ENCODE results near the gene ZNF804B.

The ZNF804B gene

DNA sequence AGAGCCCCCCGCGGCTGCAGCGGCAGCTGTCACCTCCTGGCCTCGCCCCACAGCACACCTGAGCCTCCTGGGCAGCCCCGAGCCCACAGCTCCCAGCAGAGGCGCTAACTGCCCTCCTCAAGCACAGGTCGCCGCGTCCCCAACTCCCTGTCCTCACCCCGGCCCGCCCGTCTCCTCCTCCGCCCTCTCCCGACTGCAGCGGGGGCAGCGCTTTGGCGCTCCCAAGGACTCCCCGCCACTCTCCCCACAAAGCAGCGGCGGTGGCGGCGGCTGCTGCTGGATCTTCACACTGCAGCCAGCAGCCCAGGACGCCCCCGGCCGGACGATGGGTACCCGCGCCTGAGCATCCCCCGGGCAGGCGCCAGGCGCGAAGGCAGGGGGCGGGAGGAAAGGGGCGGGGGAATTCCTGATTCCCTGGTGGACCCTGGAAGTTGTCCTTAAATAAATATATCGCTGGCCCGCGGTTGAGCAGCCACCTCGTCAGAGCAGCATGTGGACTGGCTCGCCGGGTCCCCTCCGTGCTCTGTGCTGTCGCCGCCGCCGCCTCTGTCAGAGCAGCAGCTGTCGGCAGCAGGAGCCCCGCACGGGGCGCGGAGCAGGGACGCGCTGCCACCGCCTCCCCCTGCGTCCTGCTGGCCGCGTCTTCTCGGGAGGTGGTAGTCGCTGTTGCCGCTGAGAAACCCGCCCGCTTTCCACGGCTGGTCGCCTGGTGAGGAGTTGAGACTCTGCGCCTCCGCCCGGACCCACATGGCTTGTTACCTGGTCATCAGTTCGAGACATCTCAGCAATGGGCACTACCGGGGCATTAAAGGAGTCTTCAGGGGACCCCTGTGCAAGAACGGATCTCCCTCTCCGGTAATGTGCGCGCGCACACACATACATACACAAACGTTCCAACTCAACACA lies at the start of gene ZNF804B:
Gene ZNF804B, plus strand, starts transcription at position 471 of the 906 bp plus-strand sequence. Its CDS starts 277 bp downstream, at position 748.
- no peak for DNase-seq (ENCODE audit: low read depth in 2 of 2)

DNA sequence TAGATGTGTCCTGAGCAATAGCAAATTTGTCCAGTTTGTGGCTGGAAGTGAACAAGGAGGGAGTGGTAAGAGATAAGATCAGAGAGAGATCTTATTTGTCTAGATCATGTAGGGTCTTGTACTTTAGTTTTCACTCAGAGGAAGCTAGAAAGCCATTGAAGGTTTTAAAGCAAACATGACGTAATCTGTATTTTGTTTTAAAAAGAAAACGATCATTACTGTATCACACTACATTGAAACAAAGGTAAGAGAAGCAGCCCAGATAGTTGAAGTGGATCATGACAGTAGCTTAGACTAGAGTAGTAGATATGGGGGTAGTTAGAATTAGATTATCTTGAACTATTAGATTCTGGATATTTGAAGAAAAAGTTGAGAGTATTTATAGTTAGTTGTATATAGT lies 23.6 kb upstream of the ZNF804B start:
- DNase-seq (ENCODE audit: low read depth in 2 of 2) = no peak

DNA sequence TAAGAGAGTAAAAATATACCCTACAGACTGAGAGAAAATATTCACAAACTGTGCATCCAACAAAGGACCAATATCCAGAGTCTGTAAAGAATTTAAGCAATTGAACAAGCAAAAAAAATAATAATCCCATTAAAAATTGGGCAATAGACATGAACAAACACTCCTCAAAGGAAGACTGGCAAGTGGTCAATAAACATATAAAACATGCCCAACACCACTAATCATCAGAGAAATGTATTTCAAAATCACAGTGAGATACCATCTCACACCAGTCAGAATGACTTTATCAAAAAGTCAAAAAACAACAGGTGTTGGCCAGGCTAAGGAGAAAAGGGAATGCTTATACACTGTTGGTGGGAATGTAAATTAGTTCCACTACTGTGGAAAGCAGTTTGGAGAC lies 21.9 kb upstream of the ZNF804B start:
- no peak for DNase-seq (ENCODE audit: low read depth in 2 of 2)

DNA sequence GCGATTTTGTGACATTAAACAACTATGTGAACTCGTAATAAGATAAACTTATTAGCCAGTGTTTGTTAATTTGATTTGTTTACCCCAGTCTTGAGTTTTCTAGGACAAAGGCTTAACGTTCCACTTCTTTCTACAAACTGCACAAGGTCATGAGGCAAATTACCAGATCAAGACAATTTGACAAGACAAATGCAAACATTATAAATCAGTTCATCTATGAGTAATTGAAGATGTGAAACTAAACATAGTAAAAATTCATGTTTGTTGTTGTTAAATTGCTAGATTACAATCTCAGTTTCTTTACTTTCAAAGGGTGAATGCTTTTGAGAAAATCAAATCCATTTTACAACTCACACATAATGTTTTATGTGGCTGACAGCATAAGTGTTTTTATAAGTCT lies 13.4 kb upstream of the ZNF804B start:
- no peak for DNase-seq (ENCODE audit: low read depth in 2 of 2)

DNA sequence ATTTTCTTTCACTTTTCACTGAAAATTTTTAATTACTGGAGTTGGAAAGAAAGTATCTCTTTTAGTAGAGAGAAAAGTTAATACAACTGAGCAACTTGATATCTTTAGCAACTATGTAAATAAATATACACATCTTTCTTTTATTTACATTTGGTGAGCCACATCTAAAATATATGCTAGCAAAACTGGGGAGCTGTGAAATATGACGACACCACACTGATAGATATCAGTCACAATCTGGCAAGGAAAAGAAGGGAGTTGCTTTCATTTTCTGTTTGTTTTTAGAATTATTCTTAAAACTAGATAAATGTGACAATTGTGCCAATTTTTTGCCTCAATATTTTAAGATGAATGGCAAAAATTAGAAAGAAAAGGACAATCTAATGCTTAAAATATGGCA lies 2.7 kb upstream of the ZNF804B start:
- no peak for DNase-seq (ENCODE audit: low read depth in 2 of 2)

DNA sequence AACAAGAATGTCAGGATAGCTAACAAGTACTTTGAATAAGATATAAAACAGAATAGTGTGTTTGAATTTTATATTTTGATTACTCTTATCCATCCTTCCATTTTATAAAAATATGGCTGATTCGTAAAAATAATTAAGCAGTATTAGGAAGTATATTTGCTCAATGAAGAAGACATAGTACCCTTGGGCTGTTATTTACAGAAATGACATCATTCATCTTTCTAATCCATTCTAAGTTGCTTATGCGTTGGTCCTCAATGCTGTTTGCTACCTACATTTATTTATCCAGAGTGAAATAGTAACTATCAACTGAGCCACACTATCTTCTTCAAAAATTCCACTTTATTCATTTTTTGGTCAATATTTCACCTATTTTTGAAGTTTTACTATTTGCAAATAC lies 2.1 kb upstream of the ZNF804B start:
- no peak for DNase-seq (ENCODE audit: low read depth in 2 of 2)

DNA sequence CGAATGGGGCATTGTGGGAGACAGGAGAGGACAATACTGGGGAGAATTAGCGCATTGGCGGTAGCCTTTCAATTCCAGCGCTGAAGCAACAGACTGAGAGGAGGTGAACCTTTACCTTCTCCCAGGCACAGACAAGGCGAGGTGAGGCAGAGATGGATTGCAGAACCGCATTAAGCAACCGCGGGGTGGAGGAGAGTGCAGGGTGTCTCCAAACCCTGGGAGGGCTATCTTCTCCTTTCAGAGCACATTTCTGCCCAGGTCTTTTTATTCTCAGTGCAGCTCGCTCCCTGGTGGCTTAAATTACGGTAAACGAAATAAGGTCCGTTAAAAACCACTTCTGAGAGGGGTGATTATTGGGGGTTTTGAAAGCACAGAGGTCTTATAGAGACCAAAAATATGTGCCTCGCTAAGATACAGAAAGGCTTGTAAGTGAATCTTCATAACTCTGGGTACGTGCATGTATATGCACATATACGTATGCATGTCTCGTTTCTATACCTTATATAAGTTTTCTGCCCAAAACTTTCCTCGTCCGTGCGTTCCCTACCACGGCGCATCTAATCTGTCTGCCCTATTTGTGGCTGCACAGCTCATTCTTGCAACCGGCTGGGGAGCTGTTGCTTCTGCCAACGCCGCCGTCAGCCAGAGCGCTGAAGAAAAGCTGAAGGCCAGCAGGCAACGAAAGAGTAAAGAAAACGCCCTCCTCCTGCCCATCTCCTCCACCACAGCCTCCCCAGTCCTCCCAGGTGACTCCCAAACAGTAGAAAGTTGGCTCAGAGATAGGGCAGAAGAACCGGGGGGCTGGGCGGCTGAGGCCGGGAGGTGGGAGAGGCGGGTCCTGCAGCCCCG lies 895 bp upstream of the ZNF804B start:
- no peak for DNase-seq (ENCODE audit: low read depth in 2 of 2)

DNA sequence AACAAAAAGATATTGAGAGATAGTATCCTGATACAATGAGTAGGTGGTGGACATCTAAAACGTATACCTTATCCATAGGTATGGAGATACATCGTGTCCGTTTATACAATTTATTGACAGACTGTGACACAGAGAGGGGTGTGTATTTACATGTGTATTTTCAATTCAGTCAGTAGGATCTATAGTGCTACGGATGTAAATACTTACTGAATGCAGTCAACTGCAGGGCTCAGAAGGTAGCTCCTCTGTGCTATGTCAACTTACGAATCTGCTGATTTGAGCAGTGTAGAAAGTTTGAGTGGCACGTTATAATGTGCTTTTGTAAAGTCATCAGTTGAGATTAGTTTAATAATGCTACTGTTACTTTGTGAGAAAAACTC lies 626 bp downstream of the ZNF804B start:
- DNase-seq (ENCODE audit: low read depth in 2 of 2) = no peak

DNA sequence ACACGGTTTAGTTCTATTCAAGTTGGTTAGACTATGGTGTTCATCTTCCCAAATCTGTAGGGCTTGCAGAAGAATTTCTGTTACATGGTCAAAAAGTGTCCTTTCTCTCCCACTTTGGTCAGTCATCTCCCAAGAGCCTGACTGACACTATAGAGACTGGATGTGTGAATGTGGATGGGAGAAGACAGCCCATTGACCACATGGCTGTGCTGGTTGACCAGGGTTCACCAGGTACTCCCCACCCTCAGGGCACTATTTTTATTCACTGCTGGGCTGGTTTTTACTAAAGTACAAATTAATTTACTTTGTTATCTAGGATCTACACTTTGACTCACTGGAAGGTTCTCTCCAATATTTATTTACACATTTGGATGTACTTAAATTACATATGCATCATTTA lies 2.3 kb downstream of the ZNF804B start:
- no peak for DNase-seq (ENCODE audit: low read depth in 2 of 2)

DNA sequence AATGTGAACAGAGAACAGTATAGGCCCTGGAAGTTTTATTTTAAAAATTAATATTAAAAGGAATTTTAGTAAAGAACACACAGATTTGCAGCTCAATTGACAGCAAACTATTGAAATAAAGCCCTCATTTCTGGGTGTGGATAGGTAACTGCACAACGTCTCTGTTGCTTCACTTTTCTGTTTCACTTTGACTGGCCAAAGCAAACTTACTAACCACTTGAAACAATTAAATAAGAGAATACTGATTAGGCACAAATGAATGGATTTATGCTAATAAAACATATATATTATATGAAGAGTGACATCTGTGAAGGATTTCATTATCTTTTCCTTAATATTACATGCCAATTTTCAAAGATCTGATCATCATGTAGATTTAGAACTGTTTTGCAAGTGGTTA lies 11.9 kb downstream of the ZNF804B start:
- DNase-seq (ENCODE audit: low read depth in 2 of 2) = no peak

DNA sequence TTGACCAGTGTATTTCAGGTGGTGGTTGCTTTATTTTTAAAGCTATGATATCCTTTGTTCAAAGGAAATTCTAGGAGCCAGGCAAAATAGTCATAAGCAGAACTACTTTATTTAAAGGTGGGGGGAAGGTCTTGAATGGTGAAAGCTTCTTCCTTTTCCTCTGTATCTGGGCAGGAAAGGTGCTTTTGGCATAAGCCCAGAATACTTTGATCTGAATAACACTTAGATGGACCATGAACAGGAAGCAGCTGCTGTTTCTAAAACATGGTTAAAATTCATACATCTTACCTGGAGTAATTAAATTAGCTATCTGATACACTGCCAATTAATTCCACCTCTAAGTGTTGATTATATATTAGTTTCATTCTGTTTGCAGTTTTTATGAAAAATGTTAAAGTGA lies 13.3 kb downstream of the ZNF804B start:
- no peak for DNase-seq (ENCODE audit: low read depth in 2 of 2)

DNA sequence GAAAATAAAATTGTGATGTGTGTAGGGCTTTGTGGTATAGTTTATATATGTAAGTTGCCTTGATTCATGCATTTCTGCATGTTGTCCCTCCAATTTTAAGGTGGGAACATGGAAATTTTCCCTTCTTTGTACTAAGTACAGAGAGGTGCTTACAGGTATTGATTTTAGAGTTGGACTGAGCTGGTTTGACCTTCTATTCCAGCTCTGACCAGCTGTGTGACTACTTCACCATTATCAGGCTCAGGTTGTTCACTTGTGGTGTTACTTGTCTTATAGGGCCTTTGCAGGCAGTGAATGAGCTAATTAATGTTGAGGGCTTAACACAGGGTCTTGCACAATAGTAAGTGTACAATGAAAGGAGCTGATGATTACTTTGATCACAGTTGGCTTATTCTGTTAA lies 16.3 kb downstream of the ZNF804B start:
- no peak for DNase-seq (ENCODE audit: low read depth in 2 of 2)

DNA sequence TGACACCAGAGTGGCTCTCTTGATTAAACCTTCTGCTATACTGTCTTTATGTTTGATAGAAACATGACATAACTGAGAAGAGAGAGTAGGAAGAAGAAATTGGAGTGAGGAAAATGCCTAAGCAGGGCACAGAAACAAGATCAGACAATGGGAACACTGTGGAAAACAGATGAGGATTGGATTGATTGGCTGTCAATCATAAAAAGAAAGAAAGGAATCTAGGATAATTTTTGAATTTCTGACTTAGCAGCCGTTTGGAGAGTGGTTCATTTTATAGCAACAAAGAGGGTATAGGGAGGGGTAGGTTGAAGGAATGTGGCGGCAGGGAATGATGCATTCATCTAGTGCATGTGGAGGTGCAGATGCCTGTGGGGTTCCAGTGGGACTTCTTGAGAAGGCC lies 28.3 kb downstream of the ZNF804B start:
- DNase-seq (ENCODE audit: low read depth in 2 of 2) = no peak

DNA sequence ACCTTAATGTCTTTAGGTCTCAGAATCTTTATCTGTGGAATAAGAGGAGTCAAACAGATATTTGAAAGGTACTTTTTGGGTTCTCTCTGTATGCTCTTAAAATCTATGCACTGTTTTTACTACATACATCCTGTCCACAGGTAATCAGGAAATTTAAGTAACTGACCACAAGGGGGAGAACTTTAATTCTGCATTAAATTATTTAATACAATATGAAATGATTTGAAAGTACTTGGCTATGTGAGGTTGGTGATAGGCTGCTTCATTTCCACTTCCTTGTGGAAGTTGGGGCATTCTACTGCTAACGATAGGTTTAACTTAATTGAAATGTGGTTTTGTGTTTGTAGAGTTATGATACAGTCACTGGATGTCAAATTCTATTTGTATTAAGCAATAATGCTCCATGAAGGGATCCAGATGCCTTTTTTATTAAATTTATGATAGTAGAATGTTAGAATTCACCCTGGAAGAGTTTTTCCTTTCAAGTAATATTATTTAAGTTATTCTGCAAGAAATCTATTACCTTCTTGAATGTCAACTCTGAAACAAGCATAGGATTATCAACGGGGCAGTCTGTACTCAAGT lies 30.1 kb downstream of the ZNF804B start:
- no peak for DNase-seq (ENCODE audit: low read depth in 2 of 2)

DNA sequence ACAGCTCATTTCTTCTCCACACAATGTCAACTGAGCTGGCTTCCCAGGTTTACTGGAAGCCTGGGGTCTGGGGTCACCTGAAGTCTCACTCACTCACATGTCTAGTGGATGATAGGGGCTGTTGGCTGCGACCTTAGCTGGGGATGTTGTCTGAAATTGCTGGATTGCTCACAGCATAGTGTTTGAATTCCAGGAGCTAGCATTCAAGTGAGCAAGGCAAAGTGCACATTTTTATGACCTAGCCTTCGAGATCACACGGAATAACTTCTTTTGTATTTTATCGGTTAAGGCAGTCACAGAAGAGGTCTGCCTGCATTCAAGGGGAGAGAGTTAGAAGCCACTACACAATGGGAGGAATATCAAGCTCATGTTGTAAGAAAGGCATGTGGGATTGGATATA lies 32.4 kb downstream of the ZNF804B start:
- no peak for DNase-seq (ENCODE audit: low read depth in 2 of 2)

DNA sequence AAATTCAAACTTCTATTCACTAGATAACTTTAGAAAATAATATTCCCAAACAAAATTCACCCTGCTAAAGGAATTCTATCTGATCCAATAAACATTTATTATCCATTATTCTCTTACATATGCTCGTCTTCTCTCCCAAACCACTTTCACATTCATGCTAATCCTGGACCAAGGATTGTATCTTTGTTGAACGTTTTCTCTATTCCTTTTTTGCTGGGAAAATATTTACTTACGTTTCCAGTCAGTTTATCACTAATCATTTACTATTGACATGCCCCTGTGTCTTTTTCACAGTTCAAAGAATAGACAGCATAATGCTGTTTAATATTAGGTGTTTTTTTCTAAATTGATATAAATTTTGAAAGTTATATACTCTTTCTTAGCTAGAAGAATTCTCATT lies 32.9 kb downstream of the ZNF804B start:
- DNase-seq (ENCODE audit: low read depth in 2 of 2) = no peak

DNA sequence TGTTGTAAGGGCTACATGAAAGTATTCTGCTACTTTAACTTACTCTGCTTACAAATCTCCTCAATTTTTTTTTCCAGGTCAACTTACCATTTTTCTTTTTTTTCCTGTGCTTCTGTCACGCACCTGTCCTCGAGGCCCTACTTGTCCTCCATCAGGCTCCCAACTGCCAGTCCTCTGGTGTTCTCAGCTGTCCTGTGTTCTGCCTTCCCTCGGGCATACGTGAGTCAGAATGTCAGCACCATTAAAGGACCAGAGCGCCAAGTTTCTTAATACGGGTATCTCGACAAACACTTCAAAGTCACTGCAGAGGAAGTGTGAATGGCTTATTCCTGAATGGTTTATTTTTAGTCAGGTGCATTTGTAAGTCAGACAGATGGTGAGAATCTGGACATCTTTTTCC lies 36.1 kb downstream of the ZNF804B start, which contains the start of gene TEX47:
Gene TEX47, minus strand, starts transcription at position 185 of the 400 bp plus-strand sequence. CDS start 795 bp downstream, outside the sequence.
- no peak for DNase-seq (ENCODE audit: low read depth in 2 of 2)

DNA sequence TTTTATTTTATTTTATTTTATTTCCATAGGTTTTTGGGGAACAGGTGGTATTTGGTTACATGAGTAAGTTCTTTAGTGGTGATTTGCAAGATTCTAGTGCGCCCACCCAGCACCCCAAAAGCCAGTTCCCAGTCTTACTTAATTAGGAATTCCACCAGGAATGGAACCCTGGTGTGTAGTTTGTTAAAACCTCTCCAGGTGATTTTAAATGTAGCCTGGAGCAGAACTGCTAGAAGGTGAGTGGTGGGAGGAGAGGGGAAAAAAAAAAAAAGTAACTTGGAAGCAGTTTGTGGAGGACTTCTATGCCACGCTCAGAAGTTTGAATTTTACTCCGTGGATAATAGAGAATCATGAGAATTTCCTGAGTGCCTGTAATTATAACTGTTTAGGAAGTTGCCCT lies 41.5 kb downstream of the ZNF804B start:
- DNase-seq (ENCODE audit: low read depth in 2 of 2) = no peak

DNA sequence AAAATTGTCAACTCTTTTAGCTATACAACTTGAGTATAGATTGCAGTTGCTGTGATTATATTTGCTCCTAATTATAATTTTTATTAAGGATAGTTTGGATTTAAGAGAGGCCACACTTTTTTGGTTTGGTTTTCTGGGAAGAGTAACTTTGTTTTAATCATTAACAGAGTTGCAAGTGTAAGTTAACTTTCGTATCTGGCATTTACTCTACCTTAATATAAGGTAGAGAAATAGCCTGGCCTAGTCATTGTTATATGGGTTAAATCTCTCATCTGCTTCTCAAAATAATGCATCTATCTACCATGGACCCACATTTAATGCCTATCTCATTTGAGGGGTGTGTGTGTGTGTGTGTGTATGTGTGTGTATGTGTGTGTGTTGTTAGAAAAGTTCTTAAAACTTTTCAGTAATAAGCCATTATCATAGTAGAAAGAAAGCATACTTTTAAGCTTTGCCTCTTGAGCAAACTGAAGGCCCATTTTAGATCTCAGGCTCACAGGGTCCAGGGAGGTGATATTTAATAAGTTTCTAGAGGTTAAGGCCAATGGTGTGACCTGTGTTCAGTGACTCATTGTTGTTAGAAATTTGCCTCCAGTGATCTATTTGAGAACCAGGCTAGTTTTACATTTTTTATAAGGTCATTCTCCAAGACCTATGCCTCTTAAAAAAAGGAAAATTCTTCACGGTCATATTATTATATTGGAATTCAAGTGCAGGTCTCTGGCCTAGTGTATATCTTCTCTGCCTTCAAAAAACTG lies 47.0 kb downstream of the ZNF804B start:
- no peak for DNase-seq (ENCODE audit: low read depth in 2 of 2)

DNA sequence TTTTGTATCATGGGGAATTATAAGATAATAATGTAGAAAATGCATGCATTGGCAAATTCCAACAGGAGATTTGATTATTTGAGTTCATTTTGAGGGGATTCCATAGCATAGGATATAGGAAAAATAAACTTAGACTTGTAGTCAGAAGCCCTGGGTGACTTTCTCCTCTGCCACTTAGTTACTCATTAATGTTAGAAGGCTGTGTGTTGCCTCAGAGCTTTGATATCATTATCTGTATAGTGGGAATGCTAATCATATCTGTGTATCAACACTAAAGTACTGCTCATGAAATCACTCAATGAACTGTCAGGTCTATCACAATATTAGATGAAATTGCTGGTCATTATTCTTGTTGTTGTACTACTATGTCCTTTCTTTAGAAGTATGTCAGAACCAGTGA lies 59.1 kb downstream of the ZNF804B start:
- DNase-seq (ENCODE audit: low read depth in 2 of 2) = no peak

DNA sequence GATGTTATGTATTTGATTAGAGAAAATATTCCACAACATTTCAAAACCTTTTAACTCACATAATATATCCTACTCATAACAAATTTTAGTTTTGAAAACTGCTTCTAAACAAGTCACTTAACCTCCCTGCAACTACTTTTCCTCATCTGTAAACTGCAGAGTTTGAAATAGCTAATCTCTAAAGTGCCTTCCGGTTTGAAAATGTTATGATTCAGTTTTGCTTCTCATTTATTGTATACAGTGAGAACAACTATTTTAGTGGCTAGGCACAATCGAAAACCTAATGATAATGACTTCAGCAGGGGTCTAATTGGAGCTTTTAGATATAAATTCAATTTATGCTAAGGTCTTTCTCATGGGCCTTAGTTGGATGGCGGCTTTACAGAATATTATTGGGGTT lies 66.7 kb downstream of the ZNF804B start:
- DNase-seq (ENCODE audit: low read depth in 2 of 2) = no peak
